Stimulated activated naive B cell treated with anti-CD40 and anti-IgM and Interleukin-4, amounts not matched to agents 10 μg/mL and 1 μg/mL and 100 μg/mL, for 72 hours (primary cell): ENCODE measurements around the gene ARAP1.

Experiments used
- ATAC-seq, 2 donors: fragments of 150-1000 bp; cut with Tn5 transposase; replicated peaks; 2 replicates each; pipeline ENCODE4 v1.10.0; 2021; ENCODE audit warnings: moderate library complexity in 1 of 2
- DNase-seq: peaks from one replicate; pipeline ENCODE4 v3.0.0; 2021
- H3K27ac Mint-ChIP-seq: one replicate; pipeline ENCODE4 v1.8.0; 2022; ENCODE audit warnings: mild to moderate bottlenecking, mixed read lengths
- H3K27me3 Mint-ChIP-seq, 2 donors: one replicate each; pipeline ENCODE4 v1.8.0; 2022; ENCODE audit warnings: mixed read lengths in 2 of 2
- H3K36me3 Mint-ChIP-seq, 2 donors: one replicate each; pipeline ENCODE4 v1.8.0; 2022; ENCODE audit warnings: mixed read lengths in 2 of 2, mild to moderate bottlenecking in 1 of 2
- H3K4me1 Mint-ChIP-seq, 2 donors: one replicate each; pipeline ENCODE4 v1.8.0; 2022; ENCODE audit warnings: mixed read lengths in 2 of 2, mild to moderate bottlenecking in 1 of 2
- H3K4me3 Mint-ChIP-seq, 2 donors: one replicate each; pipeline ENCODE4 v1.8.0; 2022; ENCODE audit warnings: mild to moderate bottlenecking in 2 of 2, mixed read lengths in 2 of 2, moderate library complexity in 1 of 2
- H3K9me3 Mint-ChIP-seq, 2 donors: one replicate each; pipeline ENCODE4 v1.8.0; 2022; ENCODE audit warnings: mixed read lengths in 2 of 2, mild to moderate bottlenecking in 1 of 2

ARAP1 gene

GRCh38 chr11:72762641-72763304 lies 10.6 kb upstream of the ARAP1 start:
- H3K4me3 Mint-ChIP-seq = peak overlapping the region; percentile 16 to 41
- H3K27me3 Mint-ChIP-seq = no peaks in the 10 kb centered on the region
- H3K27ac Mint-ChIP-seq = peak overlapping the region; percentile 83
- H3K9me3 Mint-ChIP-seq = no peaks in the 10 kb centered on the region
- peaks cover 44 to 60% of the 10 kb centered on the region in 2 donors for H3K4me1 Mint-ChIP-seq
- peak; percentile 95 to 96 for ATAC-seq
- peaks cover 0 to 16% of the 10 kb centered on the region in 2 donors for H3K36me3 Mint-ChIP-seq
- DNase-seq = peak; percentile 41

- H3K36me3 Mint-ChIP-seq = peaks cover 6 to 28% of the 10 kb centered on the region in 2 donors
- H3K27me3 Mint-ChIP-seq = no peaks in the 10 kb centered on the region
- ATAC-seq = no peak
- H3K4me3 Mint-ChIP-seq = no peak overlapping the region
- H3K9me3 Mint-ChIP-seq = no peaks in the 10 kb centered on the region
- H3K4me1 Mint-ChIP-seq = peaks cover 41 to 46% of the 10 kb centered on the region in 2 donors
- peak overlapping the region; percentile 68 for H3K27ac Mint-ChIP-seq
- DNase-seq = no peak
Measured at GRCh38 chr11:72760539-72761405, 8.6 kb upstream of the ARAP1 start.

GRCh38 chr11:72759468-72759985 lies 7.3 kb upstream of the ARAP1 start:
- no peak overlapping the region for H3K27ac Mint-ChIP-seq
- ATAC-seq (no peak), DNase-seq (no peak)
- H3K9me3 Mint-ChIP-seq = no peaks in the 10 kb centered on the region
- H3K27me3 Mint-ChIP-seq = no peaks in the 10 kb centered on the region
- H3K36me3 Mint-ChIP-seq = peaks cover 6 to 30% of the 10 kb centered on the region in 2 donors
- peaks cover 41 to 46% of the 10 kb centered on the region in 2 donors for H3K4me1 Mint-ChIP-seq
- H3K4me3 Mint-ChIP-seq = no peak overlapping the region

- Mint-ChIP-seq H3K36me3 (peaks cover 6 to 34% of the 10 kb centered on the region in 2 donors), H3K27ac (peak overlapping the region; percentile 16), H3K4me1 (peaks cover 37 to 41% of the 10 kb centered on the region in 2 donors), H3K9me3 (no peaks in the 10 kb centered on the region), H3K27me3 (no peaks in the 10 kb centered on the region), H3K4me3 (no peak overlapping the region)
- ATAC-seq (no peak), DNase-seq (no peak)
Measured at GRCh38 chr11:72758690-72759389, 6.6 kb upstream of the ARAP1 start.

GRCh38 chr11:72758304-72758689 lies 6.1 kb upstream of the ARAP1 start:
- ATAC-seq = no peak
- no peaks in the 10 kb centered on the region for H3K9me3 Mint-ChIP-seq
- DNase-seq = no peak
- no peaks in the 10 kb centered on the region for H3K27me3 Mint-ChIP-seq
- peaks cover 34 to 38% of the 10 kb centered on the region in 2 donors for H3K4me1 Mint-ChIP-seq
- peaks cover 6 to 34% of the 10 kb centered on the region in 2 donors for H3K36me3 Mint-ChIP-seq
- no peak overlapping the region for H3K4me3 Mint-ChIP-seq
- H3K27ac Mint-ChIP-seq = no peak overlapping the region

- Mint-ChIP-seq H3K4me3 (no peak overlapping the region), H3K27ac (peak overlapping the region; percentile 26), H3K36me3 (peaks cover 6 to 29% of the 10 kb centered on the region in 2 donors), H3K4me1 (peaks cover 30 to 40% of the 10 kb centered on the region in 2 donors), H3K9me3 (no peaks in the 10 kb centered on the region), H3K27me3 (no peaks in the 10 kb centered on the region)
- ATAC-seq = no peak
- no peak for DNase-seq
Measured at GRCh38 chr11:72755713-72756285, 3.6 kb upstream of the ARAP1 start.

GRCh38 chr11:72754544-72755155 lies 2.4 kb upstream of the ARAP1 start:
- Mint-ChIP-seq H3K9me3 (no peaks in the 10 kb centered on the region), H3K36me3 (peaks cover 6 to 31% of the 10 kb centered on the region in 2 donors), H3K4me1 (peaks cover 38 to 50% of the 10 kb centered on the region in 2 donors), H3K27me3 (no peaks in the 10 kb centered on the region), H3K27ac (no peak overlapping the region), H3K4me3 (no peak overlapping the region)
- DNase-seq (no peak), ATAC-seq (no peak)

GRCh38 chr11:72754149-72754543 lies 1.9 kb upstream of the ARAP1 start:
- no peak for DNase-seq
- Mint-ChIP-seq H3K36me3 (peaks cover 6 to 31% of the 10 kb centered on the region in 2 donors), H3K27me3 (no peaks in the 10 kb centered on the region), H3K9me3 (no peaks in the 10 kb centered on the region), H3K27ac (no peak overlapping the region), H3K4me3 (no peak overlapping the region), H3K4me1 (peaks cover 38 to 55% of the 10 kb centered on the region in 2 donors)
- no peak for ATAC-seq

- Mint-ChIP-seq H3K4me3 (peak overlapping the region in 1 of 2 donors; percentile 26), H3K27ac (peak overlapping the region; percentile 31)
Measured at GRCh38 chr11:72753341-72754148, 1.3 kb upstream of the ARAP1 start.

GRCh38 chr11:72751116-72752087 lies 806 bp downstream of the ARAP1 start:
- Mint-ChIP-seq H3K4me3 (peak overlapping the region; percentile 88 to 91), H3K27ac (peak overlapping the region; percentile 81), H3K9me3 (no peaks in the 10 kb centered on the region), H3K36me3 (peaks cover 2 to 21% of the 10 kb centered on the region in 2 donors), H3K4me1 (peaks cover 47 to 65% of the 10 kb centered on the region in 2 donors), H3K27me3 (no peaks in the 10 kb centered on the region)
- ATAC-seq (peak in 1 of 2 donors; percentile 8), DNase-seq (no peak)

More at GRCh38 chr11:72753341-72754148, 1.3 kb upstream of the ARAP1 start:
- Mint-ChIP-seq H3K4me1 (peaks cover 39 to 55% of the 10 kb centered on the region in 2 donors), H3K27me3 (no peaks in the 10 kb centered on the region), H3K36me3 (peaks cover 6 to 32% of the 10 kb centered on the region in 2 donors), H3K9me3 (no peaks in the 10 kb centered on the region)
- ATAC-seq (no peak), DNase-seq (no peak)

- Mint-ChIP-seq H3K27ac (peak overlapping the region; percentile 78), H3K4me1 (peaks cover 49 to 73% of the 10 kb centered on the region in 2 donors), H3K4me3 (peak overlapping the region; percentile 88 to 91)
Measured at GRCh38 chr11:72750556-72751115, 1.6 kb downstream of the ARAP1 start.

GRCh38 chr11:72750086-72750485 lies 2.1 kb downstream of the ARAP1 start:
- Mint-ChIP-seq H3K27ac (peak overlapping the region; percentile 75), H3K4me3 (peak overlapping the region in 1 of 2 donors; percentile 91), H3K27me3 (no peaks in the 10 kb centered on the region), H3K4me1 (peaks cover 52 to 76% of the 10 kb centered on the region in 2 donors), H3K36me3 (peaks cover 0 to 17% of the 10 kb centered on the region in 2 donors), H3K9me3 (no peaks in the 10 kb centered on the region)
- no peak for DNase-seq
- ATAC-seq = no peak

More at GRCh38 chr11:72750556-72751115, 1.6 kb downstream of the ARAP1 start:
- peaks cover 0 to 17% of the 10 kb centered on the region in 2 donors for H3K36me3 Mint-ChIP-seq
- no peak for ATAC-seq
- no peaks in the 10 kb centered on the region for H3K9me3 Mint-ChIP-seq
- H3K27me3 Mint-ChIP-seq = no peaks in the 10 kb centered on the region
- no peak for DNase-seq
